CD4-positive, alpha-beta T cell treated with Interleukin-1 beta for 1 hour (primary cell): ENCODE results near the gene LMNTD2.

Experiments used
- DNase-seq, 2 donors: peaks; one replicate each; pipeline ENCODE4 v3.0.0-alpha.2; 2020 to 2022

The LMNTD2 gene

GRCh38 chr11:560305-561147 is at the start of gene LMNTD2, which contains the start of gene RASSF7:
Gene LMNTD2 (minus strand): TSS chr11:560738. CDS start chr11:560716, 22 bp downstream.
Gene RASSF7 (plus strand): TSS chr11:560970. CDS start chr11:561769, 799 bp downstream.
- DNase-seq, result peak; percentile 93 to 96

GRCh38 chr11:609341-609811 is 48.8 kb upstream of the LMNTD2 start:
- DNase-seq, result no peak

GRCh38 chr11:608791-609251 is 48.3 kb upstream of the LMNTD2 start:
- no peak for DNase-seq

GRCh38 chr11:607971-608659 is 47.6 kb upstream of the LMNTD2 start:
- DNase-seq, result no peak

- DNase-seq, result no peak
These were observed 46.7 kb upstream of the LMNTD2 start for GRCh38 chr11:607020-607780.

GRCh38 chr11:606245-606644 is 45.7 kb upstream of the LMNTD2 start:
- no peak for DNase-seq

GRCh38 chr11:605286-606129 is 45.0 kb upstream of the LMNTD2 start:
- DNase-seq, result no peak

GRCh38 chr11:603154-603553 is 42.6 kb upstream of the LMNTD2 start:
- DNase-seq, result no peak

- no peak for DNase-seq
These were observed 41.2 kb upstream of the LMNTD2 start for GRCh38 chr11:601573-602245.

GRCh38 chr11:598005-598680 is 37.6 kb upstream of the LMNTD2 start:
- no peak for DNase-seq

- DNase-seq, result no peak
These were observed 36.7 kb upstream of the LMNTD2 start for GRCh38 chr11:597166-597725.

- no peak for DNase-seq
These were observed 35.8 kb upstream of the LMNTD2 start for GRCh38 chr11:596374-596773.

GRCh38 chr11:595400-595799 is 34.9 kb upstream of the LMNTD2 start:
- no peak for DNase-seq

- no peak for DNase-seq
These were observed 32.8 kb upstream of the LMNTD2 start for GRCh38 chr11:593347-593746.

GRCh38 chr11:592918-593317 is 32.4 kb upstream of the LMNTD2 start:
- no peak for DNase-seq

GRCh38 chr11:592501-592900 is 32.0 kb upstream of the LMNTD2 start:
- DNase-seq, result no peak

GRCh38 chr11:590997-591396 is 30.5 kb upstream of the LMNTD2 start:
- no peak for DNase-seq

GRCh38 chr11:589798-590197 is 29.3 kb upstream of the LMNTD2 start:
- no peak for DNase-seq

- DNase-seq, result peak; percentile 67 to 82
These were observed 27.4 kb upstream of the LMNTD2 start for GRCh38 chr11:587978-588380.

GRCh38 chr11:587546-587945 is 27.0 kb upstream of the LMNTD2 start:
- DNase-seq, result no peak
